Uterus (tissue), 4 donors: Measurements from ENCODE around the gene ARHGAP21. TPM values are rescaled to one million over a fixed set of nuclear protein-coding genes. Genes with fewer than 3 reads are reported as not detected.

Source experiments
- DNase-seq, 2 donors: peaks; one replicate each; pipeline ENCODE4 v3.0.0-alpha.2; 2019 to 2020
- H3K27ac ChIP-seq, 2 donors: fragments of 200-600 bp; sonication (generic); 1 replicate in 1 of 2; 2 replicates in 1 of 2; pipeline ENCODE4 v1.5.1; 2016 to 2018
- H3K27me3 ChIP-seq, 2 donors: fragments of 200-600 bp; sonication (generic); one replicate each; pipeline ENCODE4 v1.5.1; 2018 to 2019; ENCODE audit warnings: control low read depth in 1 of 2
- H3K36me3 ChIP-seq, 2 donors: fragments of 200-600 bp; sonication (generic); one replicate each; pipeline ENCODE4 v1.5.1; 2019; ENCODE audit warnings: control low read depth in 1 of 2
- H3K4me1 ChIP-seq, 2 donors: fragments of 200-600 bp; sonication (generic); one replicate each; pipeline ENCODE4 v1.5.1; 2018 to 2019; ENCODE audit warnings: control low read depth in 1 of 2
- H3K4me3 ChIP-seq, 2 donors: fragments of 200-600 bp; sonication (generic); 1 replicate in 1 of 2; 2 replicates in 1 of 2; pipeline ENCODE4 v1.5.1; 2018 to 2019; ENCODE audit warnings: mild to moderate bottlenecking in 1 of 2
- H3K9me3 ChIP-seq, 2 donors: fragments of 200-600 bp; sonication (generic); one replicate each; pipeline ENCODE4 v1.5.1; 2019; ENCODE audit warnings: control low read depth in 1 of 2
- CTCF ChIP-seq, 4 experiments: fragments of 200-600 bp in 2 of 4; fragments of 450-650 bp in 2 of 4; sonication (generic) in 2 of 4; IDR thresholded peaks; one replicate each; pipeline ENCODE4 v1.5.1; 2016 to 2019; ENCODE audit warnings: antibody characterized with exemption in 4 of 4, mild to moderate bottlenecking in 2 of 4, moderate library complexity in 1 of 4
- POLR2A ChIP-seq, 2 donors: fragments of 450-650 bp; IDR thresholded peaks; one replicate each; pipeline ENCODE4 v1.6.1; 2016; ENCODE audit warnings: antibody characterized with exemption in 2 of 2, mild to moderate bottlenecking in 1 of 2, moderate library complexity in 1 of 2
- intact Hi-C: fragments of 100-400 bp; cut with DNase I; formaldehyde crosslinking; loops from one replicate; pipeline ENCODE4 v1.15.1; 2023; ENCODE audit warnings: low total_unique reads
- total RNA-seq, 4 donors: library from RNA; depleted of rRNA in 3 of 4; stranded (reverse); fragments of >200 nt in 3 of 4; gene quantifications; one replicate each; pipeline versions ENCODE4 v1.1.0 to v1.2.4, GENCODE V29; 2014 to 2023
- donor health status: DM: yes; HTN: yes; CAD: no.

Gene ARHGAP21
- total RNA-seq, 4 donors from 2014 or later, result 90.4 to 168 (median 124) TPM

GRCh38 chr10:24569330-24569796 lies 154.3 kb downstream of the ARHGAP21 start:
- TF ChIP-seq CTCF (IDR thresholded peaks at IDR 0.05) (no peak), POLR2A (IDR thresholded peaks at IDR 0.05) (no peak)
- H3K27me3 ChIP-seq, result peaks cover 0 to 9% of the 10 kb centered on the region in 2 donors
- H3K9me3 ChIP-seq, result no peaks in the 10 kb centered on the region
- H3K36me3 ChIP-seq, result no peaks in the 10 kb centered on the region
- no peak overlapping the region for H3K4me3 ChIP-seq
- H3K4me1 ChIP-seq, result no peaks in the 10 kb centered on the region
- DNase-seq, result no peak
- intact Hi-C loops, result no loop called here
- H3K27ac ChIP-seq, result no peak overlapping the region

- peaks cover 0 to 9% of the 10 kb centered on the region in 2 donors for H3K27me3 ChIP-seq
- H3K36me3 ChIP-seq, result no peaks in the 10 kb centered on the region
- no peak for DNase-seq
- no peak for TF ChIP-seq CTCF (IDR thresholded peaks at IDR 0.05)
- no peak for TF ChIP-seq POLR2A (IDR thresholded peaks at IDR 0.05)
- no peaks in the 10 kb centered on the region for H3K9me3 ChIP-seq
- no peak overlapping the region for H3K27ac ChIP-seq
- H3K4me3 ChIP-seq, result no peak overlapping the region
- intact Hi-C loops, result no loop called here
- H3K4me1 ChIP-seq, result no peaks in the 10 kb centered on the region
Observed at GRCh38 chr10:24568042-24568441, 155.6 kb downstream of the ARHGAP21 start.

- DNase-seq, result no peak
- H3K27ac ChIP-seq, result no peak overlapping the region
- H3K27me3 ChIP-seq, result peaks cover 0 to 9% of the 10 kb centered on the region in 2 donors
- intact Hi-C loops, result no loop called here
- H3K4me3 ChIP-seq, result no peak overlapping the region
- H3K36me3 ChIP-seq, result no peaks in the 10 kb centered on the region
- TF ChIP-seq POLR2A (IDR thresholded peaks at IDR 0.05) (no peak), CTCF (IDR thresholded peaks at IDR 0.05) (no peak)
- H3K9me3 ChIP-seq, result no peaks in the 10 kb centered on the region
- no peaks in the 10 kb centered on the region for H3K4me1 ChIP-seq
Observed at GRCh38 chr10:24561453-24561852, 162.2 kb downstream of the ARHGAP21 start.

- intact Hi-C loops, result no loop called here
- H3K27me3 ChIP-seq, result no peaks in the 10 kb centered on the region
- no peak overlapping the region for H3K4me3 ChIP-seq
- DNase-seq, result no peak
- H3K27ac ChIP-seq, result no peak overlapping the region
- no peaks in the 10 kb centered on the region for H3K9me3 ChIP-seq
- TF ChIP-seq CTCF (IDR thresholded peaks at IDR 0.05), result peak; percentile 19 to 44 (median 38)
- no peak for TF ChIP-seq POLR2A (IDR thresholded peaks at IDR 0.05)
- no peaks in the 10 kb centered on the region for H3K4me1 ChIP-seq
- H3K36me3 ChIP-seq, result no peaks in the 10 kb centered on the region
Observed at GRCh38 chr10:24556750-24557742, 166.6 kb downstream of the ARHGAP21 start.

- intact Hi-C loops, result no loop called here
- no peak for TF ChIP-seq CTCF (IDR thresholded peaks at IDR 0.05)
- no peak for TF ChIP-seq POLR2A (IDR thresholded peaks at IDR 0.05)
- DNase-seq, result no peak
- H3K4me3 ChIP-seq, result no peak overlapping the region
- H3K27ac ChIP-seq, result no peak overlapping the region
- no peaks in the 10 kb centered on the region for H3K9me3 ChIP-seq
- H3K4me1 ChIP-seq, result no peaks in the 10 kb centered on the region
- no peaks in the 10 kb centered on the region for H3K27me3 ChIP-seq
- H3K36me3 ChIP-seq, result no peaks in the 10 kb centered on the region
Observed at GRCh38 chr10:24556126-24556749, 167.4 kb downstream of the ARHGAP21 start.
